Left kidney (tissue), 8 donors: Measurements from ENCODE around the gene HEMK1. TPM values are rescaled to one million over a fixed set of nuclear protein-coding genes. Genes with fewer than 3 reads are reported as not detected.

ENCODE experiments used
- DNase-seq: peaks from one replicate; pipeline ENCODE4 v3.0.0-alpha.2; 2013
- long read RNA-seq, 8 donors: transcript quantifications; one replicate each; lab custom pipeline, GENCODE V29; 2026
- polyA plus RNA-seq: library from polyadenylated mRNA; unstranded; fragments of 120-200 nt; gene quantifications from one replicate; pipeline ENCODE4 v1.2.1, GENCODE V29; 2013; ENCODE audit not compliant: insufficient read length

The HEMK1 gene
- 22.8 TPM for polyA plus RNA-seq
- long read RNA-seq, donor 1, full-length matches to known transcripts, result 4 of 4 reads
- long read RNA-seq, donor 1, partial matches to known transcripts, result 0 of 4 reads
- long read RNA-seq, donor 1, other reads (novel, unspliced or antisense), result 0 of 4 reads
- long read RNA-seq, donor 2, full-length matches to known transcripts, result 4 of 4 reads
- long read RNA-seq, donor 2, partial matches to known transcripts, result 0 of 4 reads
- long read RNA-seq, donor 2, other reads (novel, unspliced or antisense), result 0 of 4 reads
- long read RNA-seq, donor 3, result 0 reads
- long read RNA-seq, donor 4, result 0 reads
- long read RNA-seq, donor 5, full-length matches to known transcripts, result 10 of 10 reads
- long read RNA-seq, donor 5, partial matches to known transcripts, result 0 of 10 reads
- long read RNA-seq, donor 5, other reads (novel, unspliced or antisense), result 0 of 10 reads
- long read RNA-seq, donor 6, full-length matches to known transcripts, result 2 of 7 reads
- long read RNA-seq, donor 6, partial matches to known transcripts, result 5 of 7 reads
- long read RNA-seq, donor 6, other reads (novel, unspliced or antisense), result 0 of 7 reads
- long read RNA-seq, donor 7, full-length matches to known transcripts, result 9 of 22 reads
- long read RNA-seq, donor 7, partial matches to known transcripts, result 13 of 22 reads
- long read RNA-seq, donor 7, other reads (novel, unspliced or antisense), result 0 of 22 reads
- long read RNA-seq, donor 8, result 0 reads

- peak; percentile 96 for DNase-seq
Observed at GRCh38 chr3:50568947-50569749, at the start of gene HEMK1. Gene HEMK1, plus strand, starts transcription at chr3:50569522. Its CDS starts 1,583 bp downstream, at chr3:50571105.

DNA sequence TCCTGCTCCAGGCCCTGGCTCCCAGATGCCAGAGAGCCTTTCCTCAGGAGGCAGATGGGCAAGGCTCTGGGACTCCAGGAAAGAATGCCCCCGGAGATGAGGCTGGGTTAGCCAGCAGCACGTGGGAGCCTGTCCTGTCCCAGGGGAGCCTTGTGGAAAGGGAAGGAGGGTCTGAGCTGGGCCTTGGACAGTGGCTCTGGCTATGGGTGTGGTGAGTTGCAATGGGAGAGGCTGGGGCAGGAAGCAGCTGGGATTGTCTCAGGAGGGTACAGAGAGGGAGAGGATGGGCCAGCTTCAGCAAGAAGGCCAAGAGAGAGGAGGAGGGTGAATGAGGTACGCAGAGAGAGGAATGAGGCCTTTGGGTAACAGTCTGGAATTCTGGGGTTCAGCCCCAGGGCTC is 48.5 kb upstream of the HEMK1 start:
- DNase-seq, result no peak

- no peak for DNase-seq
Observed at GRCh38 chr3:50521572-50521971, 47.8 kb upstream of the HEMK1 start.

DNA sequence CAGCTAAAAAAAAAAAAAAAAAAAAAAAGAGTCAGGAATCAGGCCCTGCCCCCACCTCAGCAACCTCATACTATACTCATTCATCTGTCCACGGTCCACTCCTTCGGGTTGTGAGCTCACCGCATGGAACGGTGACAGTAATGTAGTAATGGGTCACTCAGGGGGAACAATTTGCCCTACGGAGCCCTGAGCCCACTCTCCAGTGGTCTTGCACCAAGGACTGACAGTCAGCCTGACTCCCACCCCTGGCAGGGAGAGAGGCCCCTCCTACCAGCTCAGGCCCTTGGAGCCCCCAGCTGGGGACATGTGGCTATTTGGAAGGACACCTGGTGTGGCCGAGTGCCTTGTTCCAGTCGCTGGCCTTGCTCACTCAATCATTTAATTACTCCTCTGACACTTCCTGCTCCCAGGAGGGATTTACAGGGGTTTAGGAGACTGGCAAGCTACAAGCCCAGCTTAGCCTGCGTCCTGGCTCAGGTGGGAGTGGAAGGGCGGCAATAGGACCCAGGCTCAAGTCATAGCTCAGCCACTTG is 46.0 kb upstream of the HEMK1 start:
- peak; percentile 78 for DNase-seq

- no peak for DNase-seq
Observed at GRCh38 chr3:50524746-50525145, 44.6 kb upstream of the HEMK1 start.

GRCh38 chr3:50525191-50525910 is 44.0 kb upstream of the HEMK1 start:
- no peak for DNase-seq

DNA sequence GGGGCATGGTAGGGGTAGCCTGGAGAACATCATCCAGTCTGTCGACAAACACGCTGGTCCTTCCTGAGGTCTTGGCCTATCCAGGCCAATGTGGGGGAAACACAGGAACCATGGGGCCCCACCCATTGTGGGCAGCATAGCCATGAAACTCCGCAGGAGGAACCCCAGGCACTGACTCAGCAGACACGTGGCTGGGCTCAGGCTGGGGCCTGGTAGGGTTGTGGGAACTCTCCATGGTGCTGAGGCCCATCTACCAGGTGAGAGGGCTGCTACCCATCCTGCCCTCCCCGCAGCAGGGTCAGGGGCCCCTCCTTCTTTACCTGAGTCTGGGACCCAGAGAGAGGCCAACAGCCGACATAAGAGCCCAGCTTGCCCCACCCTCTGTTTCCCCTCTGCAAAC is 43.3 kb upstream of the HEMK1 start:
- DNase-seq, result peak; percentile 61

DNA sequence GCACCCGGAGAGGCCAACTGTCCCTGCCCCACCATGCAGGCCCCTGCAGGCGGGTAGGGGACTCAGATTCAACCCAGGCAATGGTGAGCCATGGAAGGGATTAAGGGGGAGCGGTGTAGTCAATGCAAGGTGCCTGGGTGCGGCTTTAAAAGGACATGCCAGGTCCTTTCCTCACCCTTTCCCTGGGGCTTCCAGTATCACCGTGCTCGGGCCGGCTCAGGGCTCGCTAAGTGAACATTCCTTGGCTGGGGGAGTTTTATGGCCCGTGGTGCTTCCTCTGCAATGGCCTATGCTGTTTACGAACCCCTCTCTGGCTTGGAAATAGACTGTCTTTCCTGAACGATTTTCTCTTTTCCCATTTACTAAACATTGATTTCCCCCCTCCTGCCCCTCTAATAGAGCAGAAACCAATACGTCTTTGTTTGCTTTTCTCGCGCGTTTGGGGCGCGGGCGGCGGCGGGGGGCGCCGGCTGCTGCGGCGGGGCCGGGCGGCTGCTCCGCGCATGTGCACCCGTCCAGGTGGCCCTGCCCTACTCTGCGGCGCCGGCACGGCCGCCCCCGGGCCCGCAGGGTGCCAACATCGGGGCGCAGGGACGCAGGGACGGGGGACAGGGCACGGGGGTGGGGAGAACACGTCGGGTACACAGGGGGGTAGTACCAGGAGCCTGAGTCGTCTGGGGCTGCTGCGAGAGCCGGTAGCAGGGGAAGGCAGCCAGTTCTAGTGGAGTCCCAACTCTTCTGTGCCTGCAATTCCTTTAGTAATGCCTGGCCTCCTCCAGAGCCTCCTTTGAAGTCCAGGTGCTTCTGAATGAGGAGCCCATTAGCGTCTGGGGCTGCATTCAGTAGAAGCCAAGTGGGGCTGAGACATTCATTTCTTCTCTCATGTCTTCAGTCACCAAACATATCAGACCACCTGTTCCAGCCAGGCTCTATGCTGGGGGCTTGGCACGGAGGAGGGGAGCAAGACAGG is 39.0 kb upstream of the HEMK1 start:
- DNase-seq, result no peak

GRCh38 chr3:50531201-50531600 is 38.1 kb upstream of the HEMK1 start:
- DNase-seq, result no peak

- DNase-seq, result no peak
Observed at GRCh38 chr3:50532062-50532705, 37.1 kb upstream of the HEMK1 start.

DNA sequence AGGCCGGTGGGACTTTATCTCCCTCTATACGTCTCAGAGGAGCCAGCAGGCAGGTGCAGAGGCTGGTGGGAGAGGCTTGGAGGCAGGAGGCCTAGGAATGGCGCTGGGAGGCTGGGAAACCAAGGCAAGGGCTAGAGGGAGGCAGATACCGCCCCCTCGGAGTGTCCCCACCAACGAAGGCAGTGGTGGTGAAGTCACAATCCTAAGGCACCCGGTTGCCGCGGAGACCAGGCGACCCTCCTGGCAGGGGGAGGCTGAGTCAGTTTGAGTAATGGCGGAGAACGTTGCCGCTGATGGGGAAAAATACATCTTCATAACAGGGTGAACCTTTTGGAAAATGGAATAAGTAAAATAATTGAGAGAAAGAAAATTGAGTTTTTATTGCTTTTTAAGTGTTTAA is 36.0 kb upstream of the HEMK1 start:
- DNase-seq, result no peak

DNA sequence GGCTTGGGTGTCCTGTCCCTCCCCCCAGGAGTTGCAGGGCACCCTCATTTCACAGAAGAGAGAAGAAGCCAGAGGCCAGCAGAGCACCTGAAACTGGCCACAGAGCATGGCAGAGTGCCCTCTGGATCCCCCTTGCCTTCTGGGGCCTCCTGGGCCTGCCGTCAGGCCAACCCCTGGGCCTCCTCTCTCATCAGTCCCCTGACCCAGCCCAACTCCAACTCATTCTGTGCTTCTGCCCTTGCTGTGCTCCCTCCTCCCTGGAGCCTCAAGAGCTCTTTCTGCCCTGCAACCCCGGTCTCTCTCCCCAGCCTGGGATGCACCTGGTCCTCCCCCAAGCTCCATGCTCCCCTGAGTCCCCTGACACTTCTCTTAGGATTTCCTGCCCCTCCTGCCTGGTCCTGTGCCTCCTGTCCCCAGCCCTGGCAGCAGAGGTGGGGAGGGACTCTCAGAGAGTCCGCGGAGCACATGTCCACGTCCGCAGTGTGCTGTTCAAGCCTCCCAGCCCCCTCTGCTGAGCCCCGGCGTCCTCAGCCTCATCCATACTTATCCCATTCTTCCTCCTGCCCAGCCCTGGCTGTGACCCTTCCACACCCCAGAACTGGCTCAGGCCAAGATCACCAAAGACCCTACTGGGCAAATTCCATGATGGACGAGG is 35.4 kb upstream of the HEMK1 start:
- no peak for DNase-seq

- DNase-seq, result no peak
Observed at GRCh38 chr3:50534681-50535330, 34.5 kb upstream of the HEMK1 start.

GRCh38 chr3:50536471-50537180 is 32.7 kb upstream of the HEMK1 start:
- DNase-seq, result no peak

DNA sequence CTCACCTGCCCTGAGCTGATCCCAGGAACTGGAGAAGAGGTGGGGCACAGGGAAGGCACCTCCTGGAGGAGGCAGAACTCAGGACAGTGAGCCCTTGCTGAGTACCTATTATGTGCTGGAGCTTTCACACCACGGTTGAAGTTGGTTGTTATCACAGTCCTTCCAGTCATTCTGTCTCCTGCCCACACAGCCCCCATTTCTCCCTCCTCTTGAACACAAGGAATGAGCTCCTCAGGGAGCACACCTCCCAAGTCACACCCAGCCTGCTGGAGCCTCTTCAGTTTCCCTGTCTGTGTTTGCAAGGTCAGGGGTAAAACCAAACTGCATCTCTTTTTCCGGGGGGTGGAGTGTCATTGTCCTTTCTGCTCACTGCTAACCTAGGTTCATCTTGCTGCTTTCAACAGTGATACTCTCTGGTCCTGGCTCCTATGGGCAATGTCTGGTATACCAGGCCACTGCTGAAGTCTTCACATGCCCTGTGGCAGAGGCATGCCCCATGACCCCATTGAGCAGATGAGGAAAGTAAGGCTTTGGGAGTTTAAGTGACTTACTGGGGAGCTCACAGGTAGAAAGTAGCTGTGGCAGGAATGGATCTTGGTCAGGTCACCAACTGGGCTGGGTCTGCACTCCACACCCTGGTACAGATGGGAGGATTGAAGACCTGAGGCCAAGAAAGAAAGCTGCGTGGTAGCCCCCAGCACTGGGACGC is 31.7 kb upstream of the HEMK1 start:
- DNase-seq, result no peak

- DNase-seq, result no peak
Observed at GRCh38 chr3:50539356-50540286, 29.7 kb upstream of the HEMK1 start.
